ENCODE measurements around the gene NFE2L3. TPM values are rescaled to one million over a fixed set of nuclear protein-coding genes. Genes with fewer than 3 reads are reported as not detected.
A peak's percentile ranks its signal among the peaks of the same experiment; 100 is the strongest.

NFE2L3 gene
- total RNA-seq, 2 experiments from 2014 or later: 21.5 to 22.6 TPM

- CTCF ChIA-PET: interaction anchor here (1.1 to 2.5 kb wide), 9 partner anchors 9 to 273 kb away, joined by 3 to 10 read pairs (median 6); no protein-coding TSS in a partner anchor
- peak overlapping the region; percentile 86 for H3K27ac Mint-ChIP-seq
- intact Hi-C loops (cut with micrococcal nuclease): no loop called here
- peak overlapping the region; percentile 9 for H3K4me3 Mint-ChIP-seq
- H3K27me3 Mint-ChIP-seq: no peaks in the 10 kb centered on the region
- peak; percentile 70 for DNase-seq
- POLR2A ChIA-PET: interaction anchor here (1.1 to 3.1 kb wide), 12 partner anchors 11 to 76 kb away, joined by 3 to 39 read pairs (median 8); partner anchors contain the start of genes HNRNPA2B1 and NFE2L3
- peaks cover 2% of the 10 kb centered on the region for H3K9me3 Mint-ChIP-seq
- peaks cover 53% of the 10 kb centered on the region for H3K36me3 Mint-ChIP-seq (ENCODE audit: low read depth)
- TF ChIP-seq CTCF (IDR thresholded peaks at IDR 0.05): no peak
- H3K4me1 Mint-ChIP-seq (ENCODE audit: low read depth): peaks cover 47% of the 10 kb centered on the region
- peak; percentile 85 for ATAC-seq
Observed at GRCh38 chr7:26167303-26167934, 15.4 kb downstream of the NFE2L3 start.

DNA sequence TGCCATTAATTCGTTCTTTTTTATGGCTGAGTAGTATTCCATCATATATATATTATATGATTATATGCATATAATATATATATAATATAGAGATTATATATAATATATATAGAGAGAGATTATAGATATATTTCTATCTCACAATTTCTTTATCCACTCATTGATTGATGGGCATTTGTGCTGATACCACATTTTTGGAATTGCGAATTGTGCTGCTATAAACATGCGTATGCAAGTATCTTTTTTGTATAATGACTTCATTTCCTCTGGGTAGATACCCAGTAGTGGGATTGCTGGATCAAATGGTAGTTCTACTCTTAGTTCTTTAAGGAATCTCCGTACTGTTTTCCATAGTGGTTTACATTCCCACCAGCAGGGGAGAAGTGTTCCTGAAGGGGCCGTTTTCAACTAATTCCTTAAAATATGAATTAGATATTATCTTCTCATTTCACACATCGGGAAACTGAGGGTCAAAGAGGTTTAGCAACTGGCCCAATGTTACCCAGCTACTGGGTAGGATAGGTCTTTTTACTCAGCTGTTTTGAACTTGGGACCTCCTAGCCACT lies 16.5 kb downstream of the NFE2L3 start:
- no peak for TF ChIP-seq CTCF (IDR thresholded peaks at IDR 0.05)
- peaks cover 41% of the 10 kb centered on the region for H3K4me1 Mint-ChIP-seq (ENCODE audit: low read depth)
- peaks cover 2% of the 10 kb centered on the region for H3K9me3 Mint-ChIP-seq
- H3K27me3 Mint-ChIP-seq: no peaks in the 10 kb centered on the region
- no peak overlapping the region for H3K4me3 Mint-ChIP-seq
- intact Hi-C loops (cut with micrococcal nuclease): no loop called here
- no peak for ATAC-seq
- CTCF ChIA-PET: no interaction called here
- no peak for DNase-seq
- H3K27ac Mint-ChIP-seq: no peak overlapping the region
- POLR2A ChIA-PET: no interaction called here
- peaks cover 51% of the 10 kb centered on the region for H3K36me3 Mint-ChIP-seq (ENCODE audit: low read depth)

GRCh38 chr7:26169271-26169670 lies 17.3 kb downstream of the NFE2L3 start:
- H3K4me1 Mint-ChIP-seq (ENCODE audit: low read depth): peaks cover 41% of the 10 kb centered on the region
- no peaks in the 10 kb centered on the region for H3K9me3 Mint-ChIP-seq
- CTCF ChIA-PET: interaction anchor here (0.7 kb wide), 1 partner anchor 78 kb away, joined by 3 read pairs; no protein-coding TSS in a partner anchor
- intact Hi-C loops (cut with micrococcal nuclease): no loop called here
- ATAC-seq (no peak), DNase-seq (no peak)
- no peak overlapping the region for H3K27ac Mint-ChIP-seq
- H3K36me3 Mint-ChIP-seq (ENCODE audit: low read depth): peaks cover 44% of the 10 kb centered on the region
- H3K4me3 Mint-ChIP-seq: no peak overlapping the region
- H3K27me3 Mint-ChIP-seq: no peaks in the 10 kb centered on the region
- POLR2A ChIA-PET: interaction anchor here (1.0 to 2.0 kb wide), 3 partner anchors 10 to 31 kb away, joined by 3 to 8 read pairs (median 5); no protein-coding TSS in a partner anchor
- TF ChIP-seq CTCF (IDR thresholded peaks at IDR 0.05): no peak

GRCh38 chr7:26170663-26171062 lies 18.7 kb downstream of the NFE2L3 start:
- no peak for DNase-seq
- POLR2A ChIA-PET: interaction anchor here (1.0 to 2.0 kb wide), 6 partner anchors 9 to 80 kb away, joined by 3 to 8 read pairs (median 4); partner anchors contain the start of gene CBX3

More at GRCh38 chr7:26170663-26171062, 18.7 kb downstream of the NFE2L3 start:
- no peak for TF ChIP-seq CTCF (IDR thresholded peaks at IDR 0.05)
- Mint-ChIP-seq H3K4me1 (ENCODE audit: low read depth) (peaks cover 38% of the 10 kb centered on the region), H3K27me3 (no peaks in the 10 kb centered on the region), H3K9me3 (no peaks in the 10 kb centered on the region), H3K4me3 (no peak overlapping the region), H3K36me3 (ENCODE audit: low read depth) (peaks cover 40% of the 10 kb centered on the region), H3K27ac (no peak overlapping the region)
- CTCF ChIA-PET: interaction anchor here (0.7 to 2.2 kb wide), 5 partner anchors 10 to 278 kb away, joined by 3 to 10 read pairs (median 4); no protein-coding TSS in a partner anchor
- intact Hi-C loops (cut with micrococcal nuclease): no loop called here
- no peak for ATAC-seq
